ENCODE data around the gene CCR9. TPM values are rescaled to one million over a fixed set of nuclear protein-coding genes. Genes with fewer than 3 reads are reported as not detected.

The CCR9 gene
- total and polyA plus RNA-seq, 10 of the 15 experiments (the other 5 are each of a cell fraction or from before 2014, with no cell fraction given), result 0.05 to 3.9 (median 2.4) TPM

DNA sequence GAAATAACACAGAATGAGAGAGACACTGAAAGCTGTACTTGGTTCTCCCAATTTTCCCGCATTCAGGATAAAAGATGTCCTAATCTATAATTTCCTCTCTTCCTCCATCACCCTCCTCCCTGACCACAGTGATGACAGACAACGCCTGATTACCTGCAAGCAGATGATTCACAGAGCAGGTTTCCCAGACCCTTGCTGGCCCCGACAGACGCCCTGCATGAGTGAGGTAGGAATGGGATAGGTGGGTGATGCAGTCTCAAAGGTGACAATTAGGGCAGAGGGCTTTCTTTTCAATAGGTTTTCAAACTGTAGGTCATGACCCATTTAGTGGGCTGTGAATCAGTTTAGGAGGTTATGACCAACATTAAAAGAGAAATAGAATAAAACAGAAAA lies 51.7 kb downstream of the CCR9 start:
- no peaks in the 10 kb centered on the region for H3K27me3 ChIP-seq (replicated peaks in 1 of 2; ENCODE audit: control insufficient read depth in 2 of 2, insufficient read depth in 2 of 2, low read length in 1 of 2)
- no peak overlapping the region for H3K4me3 ChIP-seq
- TF ChIP-seq NR2C1 (IDR thresholded peaks at IDR 0.05), result no peak
- TF ChIP-seq ZNF24 (IDR thresholded peaks at IDR 0.05), result no peak
- no peak for TF ChIP-seq MTA2 (IDR thresholded peaks at IDR 0.05; ENCODE audit: low read depth)
- TF ChIP-seq, protein P1, sequence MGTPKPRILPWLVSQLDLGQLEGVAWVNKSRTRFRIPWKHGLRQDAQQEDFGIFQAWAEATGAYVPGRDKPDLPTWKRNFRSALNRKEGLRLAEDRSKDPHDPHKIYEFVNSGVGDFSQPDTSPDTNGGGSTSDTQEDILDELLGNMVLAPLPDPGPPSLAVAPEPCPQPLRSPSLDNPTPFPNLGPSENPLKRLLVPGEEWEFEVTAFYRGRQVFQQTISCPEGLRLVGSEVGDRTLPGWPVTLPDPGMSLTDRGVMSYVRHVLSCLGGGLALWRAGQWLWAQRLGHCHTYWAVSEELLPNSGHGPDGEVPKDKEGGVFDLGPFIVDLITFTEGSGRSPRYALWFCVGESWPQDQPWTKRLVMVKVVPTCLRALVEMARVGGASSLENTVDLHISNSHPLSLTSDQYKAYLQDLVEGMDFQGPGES (IDR thresholded peaks at IDR 0.05), result no peak
- TF ChIP-seq MYB (IDR thresholded peaks at IDR 0.05; ENCODE audit: borderline replicate concordance, low read depth, low read length), result no peak
- TF ChIP-seq ATF7 (IDR thresholded peaks at IDR 0.05; ENCODE audit: low read depth), result no peak
- no peak for TF ChIP-seq RB1 (IDR thresholded peaks at IDR 0.05; ENCODE audit: borderline replicate concordance)
- TF ChIP-seq NFIC (IDR thresholded peaks at IDR 0.05; ENCODE audit: low read depth, low read length), result no peak
- TF ChIP-seq CHD4 (IDR thresholded peaks at IDR 0.05), result no peak
- TF ChIP-seq FOXM1 (IDR thresholded peaks at IDR 0.05; ENCODE audit: low read depth, low read length), result no peak
- TF ChIP-seq HDGF (IDR thresholded peaks at IDR 0.05), result no peak
- no peak for TF ChIP-seq PAX8 (IDR thresholded peaks at IDR 0.05)
- BruUV-seq (replicated peaks), result no TSS peak
- H3K36me3 ChIP-seq (ENCODE audit: control insufficient read depth in 2 of 2, insufficient read depth in 2 of 2, low read length in 1 of 2), result peaks cover 0 to 1% of the 10 kb centered on the region in 2 experiments; a peak in 2 of 4 replicates
- RAD21 ChIA-PET (ENCODE audit: unreplicated experiment), result interaction anchor here (0.6 to 6.8 kb wide), 24 partner anchors 9 to 440 kb away, joined by 3 to 213 read pairs (median 6); partner anchors contain the start of genes CCR1, CCR5 and FYCO1
- no peaks in the 10 kb centered on the region for H3K79me2 ChIP-seq (ENCODE audit: control insufficient read depth, insufficient read depth, low read length)
- no peak overlapping the region for H3K4me2 ChIP-seq (ENCODE audit: control insufficient read depth, insufficient read depth)
- H3K9me3 ChIP-seq (replicated peaks; ENCODE audit: control insufficient read depth, insufficient read depth, low read length), result no peaks in the 10 kb centered on the region; the same call in 2 of the 3 replicates
- intact Hi-C loops (cut with micrococcal nuclease; ENCODE audit: unreplicated experiment), result loop anchor here (1.0 to 2.0 kb wide), 2 partner anchors 141 to 271 kb away; partner anchors contain the start of gene CCR1
- ATAC-seq (no peak), FAIRE-seq (no peak), DNase-seq (ENCODE audit: low read depth, low spot score) (no peak)
- WGBS (ENCODE audit: insufficient coverage, insufficient replicate concordance, low lambda C conversion rate, missing lambda C conversion rate), result 83% methylated on average over 4 of the region's 4 CpGs
- H2AFZ ChIP-seq (ENCODE audit: control insufficient read depth, low read depth, low read length), result no peak overlapping the region
- H3K4me1 ChIP-seq (ENCODE audit: control insufficient read depth, insufficient read depth, low read length), result peaks cover 7% of the 10 kb centered on the region
- POLR2A ChIA-PET, result interaction anchor here (4.5 kb wide), 1 partner anchor 139 kb away, joined by 29 read pairs; no protein-coding TSS in a partner anchor
- in situ Hi-C loops (cut with MboI), result no loop called here
- no peak overlapping the region for H3K9ac ChIP-seq (ENCODE audit: control insufficient read depth, insufficient read depth, low read length)
- CTCF ChIA-PET, result interaction anchor here (0.6 to 9.0 kb wide), 40 partner anchors 9 to 440 kb away, joined by 3 to 478 read pairs (median 6); partner anchors contain the start of genes CCR1, CCR5, FYCO1 and XCR1
- no peaks in the 10 kb centered on the region for H4K20me1 ChIP-seq (ENCODE audit: control insufficient read depth, insufficient read depth)
- H3K27ac ChIP-seq (ENCODE audit: control insufficient read depth, insufficient read depth), result no peak overlapping the region
- SMC1A ChIA-PET (ENCODE audit: uncharacterized antibody, unreplicated experiment), result interaction anchor here (0.9 to 21.6 kb wide), 26 partner anchors 9 to 440 kb away, joined by 3 to 523 read pairs (median 4); partner anchors contain the start of genes CCR1, CCR5 and FYCO1
